H1 (cell line): ENCODE results near the gene GRM5. TPM values are rescaled to one million over a fixed set of nuclear protein-coding genes. Genes with fewer than 3 reads are reported as not detected.

Experiments used
- CTCF ChIA-PET: fragments of 300-600 bp; sonication (Branson Sonifier 250); formaldehyde crosslinking; loops from one replicate; lab custom pipeline; 2021; ENCODE audit not compliant: partially characterized antibody; lab: Charles Lee
- POLR2A ChIA-PET: fragments of 300-600 bp; sonication (Branson Sonifier 250); formaldehyde crosslinking; loops from one replicate; lab custom pipeline; 2021; ENCODE audit warnings: inconsistent platforms; ENCODE audit not compliant: partially characterized antibody; lab: Charles Lee
- DNase-seq, 2 experiments: peaks; one replicate each; pipeline versions ENCODE4 v3.0.0 to v3.0.0-alpha.2; 2010 to 2022; ENCODE audit warnings: low spot score in 2 of 2, low read depth in 1 of 2, mixed read lengths in 1 of 2
- FAIRE-seq: peaks from 2 replicates; lab custom pipeline; 2011; peaks lifted over from hg19 to GRCh38; lab: Jason Lieb, UNC
- H2AFZ ChIP-seq: 2 replicates; pipeline ENCODE4 v1.8.1; 2012; ENCODE audit warnings: low read length, inconsistent platforms
- H2AK5ac ChIP-seq: 2 replicates; pipeline ENCODE4 v1.6.1; 2013; ENCODE audit warnings: low read depth, low read length
- H2BK120ac ChIP-seq: replicated peaks from 2 replicates; pipeline ENCODE3; 2013; ENCODE audit warnings: low read depth, low read length, inconsistent platforms
- H2BK12ac ChIP-seq: 2 replicates; pipeline ENCODE4 v1.6.1; 2013; ENCODE audit warnings: low read depth, low read length
- H2BK15ac ChIP-seq: 2 replicates; pipeline ENCODE4 v1.6.1; 2013; ENCODE audit warnings: low read length
- H2BK20ac ChIP-seq: 2 replicates; pipeline ENCODE4 v1.6.1; 2013; ENCODE audit warnings: low read length
- H2BK5ac ChIP-seq: 2 replicates; pipeline ENCODE4 v1.6.1; 2013; ENCODE audit warnings: low read depth, low read length
- H3K14ac ChIP-seq: 2 replicates; pipeline ENCODE4 v1.6.1; 2013; ENCODE audit warnings: inconsistent platforms; ENCODE audit not compliant: insufficient read length
- H3K18ac ChIP-seq: 2 replicates; pipeline ENCODE4 v1.6.1; 2013; ENCODE audit warnings: low read length; ENCODE audit errors: extremely low read depth
- H3K23ac ChIP-seq: 2 replicates; pipeline ENCODE4 v1.6.1; 2013; ENCODE audit warnings: inconsistent platforms; ENCODE audit not compliant: insufficient read length
- H3K23me2 ChIP-seq: 2 replicates; pipeline ENCODE4 v1.6.1; 2013; ENCODE audit warnings: low read depth, low read length
- H3K27ac ChIP-seq: 2 replicates; pipeline ENCODE4 v1.6.1; 2011; ENCODE audit warnings: low read depth, low read length, inconsistent platforms
- H3K27me3 ChIP-seq, 4 experiments: replicated peaks in 1 of 4; 1 replicate in 1 of 4; 2 replicates in 3 of 4; pipeline versions ENCODE4 v1.6.1 to v1.8.1; 2011 to 2013; ENCODE audit warnings: low read length in 3 of 4, mild to moderate bottlenecking in 3 of 4, inconsistent platforms in 2 of 4, mixed read lengths in 2 of 4, moderate library complexity in 1 of 4; ENCODE audit not compliant: control insufficient read depth in 3 of 4, insufficient read depth in 3 of 4; ENCODE audit errors: extremely low read depth in 1 of 4
- H3K36me3 ChIP-seq, 4 experiments: 2 replicates each; pipeline versions ENCODE4 v1.6.1 to v1.8.1; 2011 to 2013; ENCODE audit warnings: mild to moderate bottlenecking in 4 of 4, low read length in 3 of 4, moderate library complexity in 2 of 4, control low read depth in 1 of 4, inconsistent platforms in 1 of 4; ENCODE audit not compliant: insufficient read depth in 4 of 4, control insufficient read depth in 2 of 4
- H3K4ac ChIP-seq: replicated peaks from 2 replicates; pipeline ENCODE3; 2013; ENCODE audit warnings: low read length, low read depth, mixed read lengths, inconsistent platforms; ENCODE audit not compliant: insufficient read length
- H3K4me1 ChIP-seq, 4 experiments: replicated peaks in 1 of 4; 1 replicate in 1 of 4; 2 replicates in 3 of 4; pipeline versions ENCODE4 v1.6.1 to v1.8.1; 2011 to 2013; ENCODE audit warnings: low read length in 3 of 4, inconsistent platforms in 2 of 4, mixed read lengths in 1 of 4; ENCODE audit not compliant: insufficient read depth in 4 of 4, control insufficient read depth in 3 of 4
- H3K4me2 ChIP-seq, 2 experiments: 2 replicates each; pipeline versions ENCODE4 v1.6.1 to v1.8.1; 2011 to 2013; ENCODE audit warnings: low read depth in 2 of 2, low read length in 2 of 2, control low read depth in 1 of 2, inconsistent platforms in 1 of 2, mild to moderate bottlenecking in 1 of 2; ENCODE audit not compliant: insufficient read depth in 1 of 2
- H3K4me3 ChIP-seq, 4 experiments: fragments of 200-600, 300-600 bp in 1 of 4; sonication (generic), shearing (Covaris generic), sonication (Bioruptor Twin) in 1 of 4; 2 replicates each; pipeline versions ENCODE4 v1.5.1 to v1.8.1; 2011 to 2016; ENCODE audit warnings: low read length in 4 of 4, low read depth in 3 of 4, control low read depth in 2 of 4, inconsistent platforms in 2 of 4, mild to moderate bottlenecking in 2 of 4, mixed read lengths in 1 of 4, moderate library complexity in 1 of 4; ENCODE audit not compliant: insufficient read depth in 2 of 4; ENCODE audit errors: extremely low read depth in 1 of 4
- H3K56ac ChIP-seq: replicated peaks from 2 replicates; pipeline ENCODE3; 2013; ENCODE audit warnings: low read depth, mild to moderate bottlenecking, mixed read lengths, low read length, inconsistent platforms; ENCODE audit not compliant: insufficient read length
- H3K79me1 ChIP-seq: 2 replicates; pipeline ENCODE4 v1.6.1; 2013; ENCODE audit warnings: low read depth, low read length, control low read depth
- H3K79me2 ChIP-seq, 2 experiments: 2 replicates each; pipeline versions ENCODE4 v1.6.1 to v1.8.1; 2012 to 2013; ENCODE audit warnings: low read length in 2 of 2, mild to moderate bottlenecking in 2 of 2, inconsistent platforms in 1 of 2; ENCODE audit not compliant: insufficient read depth in 2 of 2, control insufficient read depth in 1 of 2
- H3K9ac ChIP-seq, 4 experiments: replicated peaks in 1 of 4; 1 replicate in 1 of 4; 2 replicates in 3 of 4; pipeline versions ENCODE4 v1.6.1 to v1.8.1; 2011 to 2013; ENCODE audit warnings: low read depth in 3 of 4, low read length in 3 of 4, control low read depth in 2 of 4, mild to moderate bottlenecking in 2 of 4, moderate library complexity in 2 of 4, inconsistent platforms in 1 of 4; ENCODE audit errors: extremely low read depth in 1 of 4
- H3K9me3 ChIP-seq, 2 experiments: 2 replicates each; pipeline versions ENCODE4 v1.6.1 to v1.8.1; 2012 to 2013; ENCODE audit warnings: mild to moderate bottlenecking in 2 of 2, moderate library complexity in 2 of 2, control low read depth in 1 of 2, inconsistent platforms in 1 of 2, low read depth in 1 of 2, low read length in 1 of 2, mixed read lengths in 1 of 2; ENCODE audit not compliant: insufficient read depth in 2 of 2
- H4K20me1 ChIP-seq, 2 experiments: replicated peaks in 1 of 2; 2 replicates each; pipeline versions ENCODE3 to v1.8.1; 2011 to 2013; ENCODE audit warnings: inconsistent platforms in 2 of 2, low read length in 2 of 2, mild to moderate bottlenecking in 1 of 2; ENCODE audit not compliant: insufficient read depth in 2 of 2, control insufficient read depth in 1 of 2
- H4K5ac ChIP-seq: 2 replicates; pipeline ENCODE4 v1.6.1; 2013; ENCODE audit warnings: low read length, low read depth, mixed read lengths, inconsistent platforms; ENCODE audit not compliant: insufficient read length
- H4K8ac ChIP-seq: 2 replicates; pipeline ENCODE4 v1.8.0; 2013; ENCODE audit warnings: mild to moderate bottlenecking, moderate library complexity, low read length, inconsistent platforms; ENCODE audit not compliant: insufficient read depth; ENCODE audit errors: extremely low read depth
- H4K91ac ChIP-seq: replicated peaks from 2 replicates; pipeline ENCODE3; 2013; ENCODE audit warnings: low read length, mixed read lengths, inconsistent platforms; ENCODE audit not compliant: insufficient read length
- BCL11A ChIP-seq, 2 experiments: IDR thresholded peaks; one replicate each; pipeline ENCODE4 v1.6.1; 2011; ENCODE audit warnings: low read depth in 2 of 2, low read length in 2 of 2, mild to moderate bottlenecking in 2 of 2
- CBX5 ChIP-seq: fragments of 300-800, 300-1000 bp; sonication (generic); IDR thresholded peaks from 2 replicates; pipeline ENCODE4 v1.7.1; 2016; ENCODE audit warnings: antibody characterized with exemption, low read length, low read depth
- CEBPB ChIP-seq: IDR thresholded peaks from 2 replicates; pipeline ENCODE4 v1.6.1; 2012; ENCODE audit warnings: low read depth, low read length
- CTBP2 ChIP-seq: IDR thresholded peaks from 2 replicates; pipeline ENCODE4 v1.7.0; 2011; ENCODE audit warnings: borderline replicate concordance, mild to moderate bottlenecking, moderate library complexity, mixed read lengths, low read length; ENCODE audit not compliant: insufficient read depth, insufficient read length
- GTF2F1 ChIP-seq: IDR thresholded peaks from 2 replicates; pipeline ENCODE4 v1.6.1; 2012; ENCODE audit warnings: low read depth, low read length, improper control_type of control experiment, borderline replicate concordance
- HDAC6 ChIP-seq: IDR thresholded peaks from one replicate; pipeline ENCODE4 v1.7.1; 2012; ENCODE audit warnings: low read depth, mild to moderate bottlenecking, inconsistent platforms, low read length, moderate library complexity
- KDM5A ChIP-seq: fragments of 200-600 bp; IDR thresholded peaks from 2 replicates; pipeline ENCODE4 v1.7.1; 2012; ENCODE audit warnings: mild to moderate bottlenecking, low read length, inconsistent platforms, mixed read lengths
- POU5F1 ChIP-seq: IDR thresholded peaks from 2 replicates; pipeline ENCODE4 v1.6.1; 2011; ENCODE audit warnings: low read depth, mild to moderate bottlenecking, low read length, moderate library complexity
- RAD21 ChIP-seq, 2 experiments: IDR thresholded peaks in 1 of 2; conservative IDR thresholded peaks in 1 of 2; 2 replicates each; pipeline ENCODE4 v1.6.1; 2011; ENCODE audit warnings: low read depth in 2 of 2, low read length in 2 of 2, improper control_type of control experiment in 1 of 2, inconsistent platforms in 1 of 2, mild to moderate bottlenecking in 1 of 2, moderate library complexity in 1 of 2
- SAP30 ChIP-seq: fragments of 300-600 bp; sonication (generic); IDR thresholded peaks from 2 replicates; pipeline ENCODE4 v1.7.1; 2012; ENCODE audit warnings: low read length, moderate library complexity, mild to moderate bottlenecking, inconsistent platforms; ENCODE audit not compliant: insufficient read depth, insufficient replicate concordance
- SIRT6 ChIP-seq: IDR thresholded peaks from one replicate; pipeline ENCODE4 v1.7.1; 2012; ENCODE audit warnings: low read length, inconsistent platforms
- SIX5 ChIP-seq: IDR thresholded peaks from 2 replicates; pipeline ENCODE4 v1.6.1; 2011; ENCODE audit warnings: mild to moderate bottlenecking, low read depth, low read length
- SP2 ChIP-seq: IDR thresholded peaks from 2 replicates; pipeline ENCODE4 v1.6.1; 2012; ENCODE audit warnings: mild to moderate bottlenecking, low read length, inconsistent platforms
- SUZ12 ChIP-seq: fragments of 200-600 bp; sonication (generic); IDR thresholded peaks from 2 replicates; pipeline ENCODE4 v1.6.1; 2012; ENCODE audit warnings: mild to moderate bottlenecking, inconsistent platforms, low read length, moderate library complexity, mixed read lengths
- TEAD4 ChIP-seq: IDR thresholded peaks from 2 replicates; pipeline ENCODE4 v1.6.1; 2012; ENCODE audit warnings: low read depth, low read length, inconsistent platforms, mixed read lengths
- WGBS, 2 experiments: shearing (Covaris generic) in 1 of 2; methylation state at CpG; one replicate each; pipeline versions ENCODE4 v1.1.6 to v1.1.7; 2013 to 2015; ENCODE audit warnings: low lambda C conversion rate in 2 of 2, mixed read lengths in 2 of 2, inconsistent platforms in 1 of 2, low coverage in 1 of 2, missing lambda C conversion rate in 1 of 2; ENCODE audit not compliant: insufficient replicate concordance in 2 of 2, insufficient coverage in 1 of 2, insufficient read length in 1 of 2; ENCODE audit errors: extremely low coverage in 1 of 2, missing lambda C conversion rate in 1 of 2; 5-methylcytosine and 5-hydroxymethylcytosine counted together
- polyA plus RNA-seq, 7 experiments: library from polyadenylated mRNA; depleted of rRNA in 3 of 7; stranded (reverse) in 5 of 7; unstranded in 2 of 7; fragments of >200 nt in 5 of 7; fragments of 200-250 nt in 2 of 7; gene quantifications; 1 replicate in 5 of 7; 2 replicates in 1 of 7; 4 replicates in 1 of 7; pipeline versions ENCODE4 v1.2.1 to v1.2.3, GENCODE V29; 2011 to 2013; ENCODE audit warnings: missing spikeins in 2 of 7, mixed read lengths in 2 of 7
- total RNA-seq: library from RNA; stranded (reverse); fragmentation: NEBNext Ultra II Directional; extraction: Animal tissue kit (Norgen Biotek cat#: 25700); gene quantifications from 2 replicates; pipeline ENCODE4 v1.2.1, GENCODE V29; 2021

Gene GRM5
- total and polyA plus RNA-seq, 2 of the 8 experiments (the other 6 are each of a cell fraction or from before 2014, with no cell fraction given), result 0.15 to 0.43 TPM

GRCh38 chr11:88651556-88651955 lies 414.2 kb downstream of the GRM5 start:
- H3K18ac ChIP-seq, result no peak overlapping the region
- H3K56ac ChIP-seq, result no peak overlapping the region
- no peak overlapping the region for H3K27ac ChIP-seq
- POLR2A ChIA-PET, result no interaction called here
- WGBS, 2 experiments, result 70% methylated on average over 2 of the region's 2 CpGs; no CpG with 5 or more reads in 1 of the 2 experiments
- H3K79me1 ChIP-seq, result no peaks in the 10 kb centered on the region
- no peak overlapping the region for H3K9ac ChIP-seq
- no peak overlapping the region for H2AK5ac ChIP-seq
- H2BK20ac ChIP-seq, result no peak overlapping the region
- no peak overlapping the region for H3K23ac ChIP-seq
- H2BK15ac ChIP-seq, result no peak overlapping the region
- H3K4me2 ChIP-seq, result no peak overlapping the region
- H3K36me3 ChIP-seq, result no peaks in the 10 kb centered on the region
- peaks cover 0 to 2% (median 0%) of the 10 kb centered on the region in 4 experiments; a peak in 1 of 7 replicates for H3K4me1 ChIP-seq
- no peaks in the 10 kb centered on the region for H3K23me2 ChIP-seq
- H2BK12ac ChIP-seq, result no peak overlapping the region
- H3K4ac ChIP-seq, result no peak overlapping the region
- DNase-seq (no peak), FAIRE-seq (no peak)
- H3K14ac ChIP-seq, result no peak overlapping the region
- H2BK120ac ChIP-seq, result no peak overlapping the region
- H2BK5ac ChIP-seq, result no peak overlapping the region
- H3K9me3 ChIP-seq, result no peaks in the 10 kb centered on the region; a peak in 1 of 4 replicates
- no peaks in the 10 kb centered on the region for H3K79me2 ChIP-seq
- H3K4me3 ChIP-seq, result no peak overlapping the region
- no peaks in the 10 kb centered on the region for H4K20me1 ChIP-seq
- H4K91ac ChIP-seq, result no peak overlapping the region
- H2AFZ ChIP-seq, result no peak overlapping the region
- no peaks in the 10 kb centered on the region for H3K27me3 ChIP-seq
- H4K8ac ChIP-seq, result no peak overlapping the region
- H4K5ac ChIP-seq, result no peak overlapping the region
- CTCF ChIA-PET, result no interaction called here
- TF ChIP-seq KDM5A (no peak), HDAC6 (no peak), SIX5 (no peak), CBX5 (no peak), CTBP2 (no peak), SAP30 (no peak), POU5F1 (no peak), BCL11A (IDR thresholded peaks at IDR 0.05; ENCODE audit: low read depth in 2 of 2, low read length in 2 of 2) (no peak), RAD21 (IDR thresholded peaks at IDR 0.05 in 1 of 2, conservative IDR thresholded peaks at IDR 0.05 in 1 of 2; ENCODE audit: low read depth in 2 of 2, low read length in 2 of 2) (no peak), GTF2F1 (no peak), TEAD4 (no peak), SIRT6 (no peak), SP2 (no peak), CEBPB (no peak), SUZ12 (no peak)
